WTC11 (cell line): ENCODE results near the gene ANTXRL. TPM values are rescaled to one million over a fixed set of nuclear protein-coding genes. Genes with fewer than 3 reads are reported as not detected.
"Not testable (repeated sequence)": the region's sequence is repeated elsewhere in the genome, so short reads cannot be mapped to it uniquely, and the experiment has no call there.

Source experiments
- ATAC-seq: fragments of 200-7000 bp; cut with Tn5 transposase; 2 replicates; pipeline ENCODE4 v1.10.0; 2021; ENCODE audit warnings: mild to moderate bottlenecking, moderate library complexity
- CTCF ChIA-PET: fragments of 300-600 bp; sonication (Branson Sonifier 250); formaldehyde crosslinking; loops from one replicate; lab custom pipeline; 2021; ENCODE audit warnings: antibody characterized with exemption; lab: Charles Lee
- POLR2A ChIA-PET: fragments of 350-600 bp; sonication (Branson Sonifier 250); formaldehyde crosslinking; loops from one replicate; lab custom pipeline; 2021; ENCODE audit warnings: antibody characterized with exemption; lab: Charles Lee
- DNase-seq: peaks from one replicate; pipeline ENCODE4 v3.0.0; 2021; ENCODE audit warnings: low spot score
- H3K27ac Mint-ChIP-seq: 2 replicates; pipeline ENCODE4 v1.8.0; 2021; ENCODE audit warnings: mixed read lengths
- H3K27me3 Mint-ChIP-seq: 2 replicates; pipeline ENCODE4 v1.8.0; 2021; ENCODE audit warnings: low read depth, mild to moderate bottlenecking, moderate library complexity, mixed read lengths
- H3K36me3 Mint-ChIP-seq: 2 replicates; pipeline ENCODE4 v1.8.0; 2021; ENCODE audit warnings: mixed read lengths
- H3K4me1 Mint-ChIP-seq: 2 replicates; pipeline ENCODE4 v1.8.0; 2022; ENCODE audit warnings: mixed read lengths
- H3K4me3 Mint-ChIP-seq: 2 replicates; pipeline ENCODE4 v1.8.0; 2021; ENCODE audit warnings: mild to moderate bottlenecking, moderate library complexity, mixed read lengths
- H3K9me3 Mint-ChIP-seq: 2 replicates; pipeline ENCODE4 v1.8.0; 2021; ENCODE audit warnings: mixed read lengths
- ESRRA ChIP-seq: sonication (generic); formaldehyde crosslinking; IDR thresholded peaks from 2 replicates; pipeline ENCODE4 v1.8.1; 2022; ENCODE audit warnings: mild to moderate bottlenecking, missing genetic modification reagents, borderline replicate concordance
- GABPB1 ChIP-seq: sonication (generic); formaldehyde crosslinking; IDR thresholded peaks from 2 replicates; pipeline ENCODE4 v1.8.1; 2023; ENCODE audit warnings: mild to moderate bottlenecking, missing genetic modification reagents
- JAZF1 ChIP-seq: fragments of 250-450 bp; sonication (Bioruptor Pico); IDR thresholded peaks from 2 replicates; pipeline ENCODE4 v1.9.0; 2021; ENCODE audit warnings: moderate library complexity, mild to moderate bottlenecking, inconsistent platforms
- KAT7 ChIP-seq: sonication (generic); formaldehyde crosslinking; IDR thresholded peaks from 2 replicates; pipeline ENCODE4 v1.8.1; 2023; ENCODE audit warnings: missing genetic modification reagents, mild to moderate bottlenecking, borderline replicate concordance
- NFATC4 ChIP-seq: fragments of 250-450 bp; sonication (Bioruptor Pico); IDR thresholded peaks from 2 replicates; pipeline ENCODE4 v1.9.0; 2021; ENCODE audit warnings: mild to moderate bottlenecking
- TP53 ChIP-seq: sonication (generic); formaldehyde crosslinking; IDR thresholded peaks from 2 replicates; pipeline ENCODE4 v1.8.1; 2023; ENCODE audit warnings: mild to moderate bottlenecking, missing genetic modification reagents
- ZNF232 ChIP-seq: sonication (generic); formaldehyde crosslinking; IDR thresholded peaks from 2 replicates; pipeline ENCODE4 v1.8.0; 2022; ENCODE audit warnings: mild to moderate bottlenecking, missing genetic modification reagents
- ZNF416 ChIP-seq: fragments of 250-450 bp; sonication (Bioruptor Pico); IDR thresholded peaks from 2 replicates; pipeline ENCODE4 v1.9.0; 2021; ENCODE audit warnings: mild to moderate bottlenecking, inconsistent platforms
- total RNA-seq: library from RNA; stranded (reverse); gene quantifications from 3 replicates; pipeline ENCODE4 v1.2.3, GENCODE V29; 2021
- TF ChIP-seq, protein P1 (sequence below): sonication (generic); formaldehyde crosslinking; IDR thresholded peaks from 2 replicates; pipeline ENCODE4 v1.8.1; 2023; ENCODE audit warnings: mild to moderate bottlenecking, missing genetic modification reagents, borderline replicate concordance
- TF ChIP-seq, protein P2 (sequence below): fragments of 250-450 bp; sonication (Bioruptor Pico); IDR thresholded peaks from 2 replicates; pipeline ENCODE4 v1.9.0; 2021; ENCODE audit warnings: mild to moderate bottlenecking
- TF ChIP-seq, protein P3 (sequence below): sonication (generic); formaldehyde crosslinking; IDR thresholded peaks from 2 replicates; pipeline ENCODE4 v1.8.0; 2023; ENCODE audit warnings: missing genetic modification reagents, mild to moderate bottlenecking, borderline replicate concordance
- TF ChIP-seq, protein P4 (sequence below): fragments of 250-450 bp; sonication (Bioruptor Pico); conservative IDR thresholded peaks from 2 replicates; pipeline ENCODE4 v1.9.0; 2021; ENCODE audit warnings: mild to moderate bottlenecking
- TF ChIP-seq, protein P5 (sequence below): fragments of 250-450 bp; sonication (Bioruptor Pico); IDR thresholded peaks from 2 replicates; pipeline ENCODE4 v1.9.0; 2021; ENCODE audit warnings: mild to moderate bottlenecking, borderline replicate concordance

The ANTXRL gene
- total RNA-seq, 1 experiment from 2014 or later, result not detected

DNA sequence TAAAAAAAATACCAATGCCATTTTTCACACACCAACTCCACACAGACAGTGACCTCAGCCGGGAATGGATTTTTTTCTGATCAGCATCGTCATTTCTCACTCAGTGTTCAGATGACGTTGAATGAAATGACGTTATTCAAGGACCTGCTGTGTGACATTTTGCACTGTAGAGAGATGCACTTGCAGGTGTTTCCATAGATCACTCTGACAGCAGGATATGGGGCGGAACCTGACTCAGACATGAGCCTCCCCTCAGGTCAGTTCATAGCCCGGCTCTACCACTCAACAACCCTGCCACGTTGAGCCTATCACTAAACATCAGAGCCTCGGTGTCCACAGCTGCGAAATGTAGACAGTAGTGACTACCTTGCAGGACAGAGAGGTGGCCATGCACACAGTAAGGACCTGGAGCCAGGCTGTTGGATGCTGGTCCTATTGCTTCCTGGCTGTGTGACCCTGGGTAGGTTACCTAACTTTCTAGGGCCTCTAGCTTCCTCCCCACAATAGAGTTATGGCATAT is 41.4 kb upstream of the ANTXRL start:
- Mint-ChIP-seq H3K27ac (no peak overlapping the region), H3K4me3 (no peak overlapping the region)
- TF ChIP-seq, protein P1, sequence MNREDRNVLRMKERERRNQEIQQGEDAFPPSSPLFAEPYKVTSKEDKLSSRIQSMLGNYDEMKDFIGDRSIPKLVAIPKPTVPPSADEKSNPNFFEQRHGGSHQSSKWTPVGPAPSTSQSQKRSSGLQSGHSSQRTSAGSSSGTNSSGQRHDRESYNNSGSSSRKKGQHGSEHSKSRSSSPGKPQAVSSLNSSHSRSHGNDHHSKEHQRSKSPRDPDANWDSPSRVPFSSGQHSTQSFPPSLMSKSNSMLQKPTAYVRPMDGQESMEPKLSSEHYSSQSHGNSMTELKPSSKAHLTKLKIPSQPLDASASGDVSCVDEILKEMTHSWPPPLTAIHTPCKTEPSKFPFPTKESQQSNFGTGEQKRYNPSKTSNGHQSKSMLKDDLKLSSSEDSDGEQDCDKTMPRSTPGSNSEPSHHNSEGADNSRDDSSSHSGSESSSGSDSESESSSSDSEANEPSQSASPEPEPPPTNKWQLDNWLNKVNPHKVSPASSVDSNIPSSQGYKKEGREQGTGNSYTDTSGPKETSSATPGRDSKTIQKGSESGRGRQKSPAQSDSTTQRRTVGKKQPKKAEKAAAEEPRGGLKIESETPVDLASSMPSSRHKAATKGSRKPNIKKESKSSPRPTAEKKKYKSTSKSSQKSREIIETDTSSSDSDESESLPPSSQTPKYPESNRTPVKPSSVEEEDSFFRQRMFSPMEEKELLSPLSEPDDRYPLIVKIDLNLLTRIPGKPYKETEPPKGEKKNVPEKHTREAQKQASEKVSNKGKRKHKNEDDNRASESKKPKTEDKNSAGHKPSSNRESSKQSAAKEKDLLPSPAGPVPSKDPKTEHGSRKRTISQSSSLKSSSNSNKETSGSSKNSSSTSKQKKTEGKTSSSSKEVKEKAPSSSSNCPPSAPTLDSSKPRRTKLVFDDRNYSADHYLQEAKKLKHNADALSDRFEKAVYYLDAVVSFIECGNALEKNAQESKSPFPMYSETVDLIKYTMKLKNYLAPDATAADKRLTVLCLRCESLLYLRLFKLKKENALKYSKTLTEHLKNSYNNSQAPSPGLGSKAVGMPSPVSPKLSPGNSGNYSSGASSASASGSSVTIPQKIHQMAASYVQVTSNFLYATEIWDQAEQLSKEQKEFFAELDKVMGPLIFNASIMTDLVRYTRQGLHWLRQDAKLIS, result no peak
- TF ChIP-seq KAT7 (CRISPR knock-in tag) (no peak), ZNF416 (CRISPR knock-in tag) (no peak), JAZF1 (CRISPR knock-in tag) (no peak), NFATC4 (CRISPR knock-in tag) (no peak), TP53 (CRISPR knock-in tag) (no peak), GABPB1 (CRISPR knock-in tag) (no peak), ZNF232 (CRISPR knock-in tag) (no peak), ESRRA (CRISPR knock-in tag) (no peak)
- TF ChIP-seq, protein P2, sequence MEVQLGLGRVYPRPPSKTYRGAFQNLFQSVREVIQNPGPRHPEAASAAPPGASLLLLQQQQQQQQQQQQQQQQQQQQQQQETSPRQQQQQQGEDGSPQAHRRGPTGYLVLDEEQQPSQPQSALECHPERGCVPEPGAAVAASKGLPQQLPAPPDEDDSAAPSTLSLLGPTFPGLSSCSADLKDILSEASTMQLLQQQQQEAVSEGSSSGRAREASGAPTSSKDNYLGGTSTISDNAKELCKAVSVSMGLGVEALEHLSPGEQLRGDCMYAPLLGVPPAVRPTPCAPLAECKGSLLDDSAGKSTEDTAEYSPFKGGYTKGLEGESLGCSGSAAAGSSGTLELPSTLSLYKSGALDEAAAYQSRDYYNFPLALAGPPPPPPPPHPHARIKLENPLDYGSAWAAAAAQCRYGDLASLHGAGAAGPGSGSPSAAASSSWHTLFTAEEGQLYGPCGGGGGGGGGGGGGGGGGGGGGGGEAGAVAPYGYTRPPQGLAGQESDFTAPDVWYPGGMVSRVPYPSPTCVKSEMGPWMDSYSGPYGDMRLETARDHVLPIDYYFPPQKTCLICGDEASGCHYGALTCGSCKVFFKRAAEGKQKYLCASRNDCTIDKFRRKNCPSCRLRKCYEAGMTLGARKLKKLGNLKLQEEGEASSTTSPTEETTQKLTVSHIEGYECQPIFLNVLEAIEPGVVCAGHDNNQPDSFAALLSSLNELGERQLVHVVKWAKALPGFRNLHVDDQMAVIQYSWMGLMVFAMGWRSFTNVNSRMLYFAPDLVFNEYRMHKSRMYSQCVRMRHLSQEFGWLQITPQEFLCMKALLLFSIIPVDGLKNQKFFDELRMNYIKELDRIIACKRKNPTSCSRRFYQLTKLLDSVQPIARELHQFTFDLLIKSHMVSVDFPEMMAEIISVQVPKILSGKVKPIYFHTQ (CRISPR knock-in tag), result no peak
- TF ChIP-seq, protein P3, sequence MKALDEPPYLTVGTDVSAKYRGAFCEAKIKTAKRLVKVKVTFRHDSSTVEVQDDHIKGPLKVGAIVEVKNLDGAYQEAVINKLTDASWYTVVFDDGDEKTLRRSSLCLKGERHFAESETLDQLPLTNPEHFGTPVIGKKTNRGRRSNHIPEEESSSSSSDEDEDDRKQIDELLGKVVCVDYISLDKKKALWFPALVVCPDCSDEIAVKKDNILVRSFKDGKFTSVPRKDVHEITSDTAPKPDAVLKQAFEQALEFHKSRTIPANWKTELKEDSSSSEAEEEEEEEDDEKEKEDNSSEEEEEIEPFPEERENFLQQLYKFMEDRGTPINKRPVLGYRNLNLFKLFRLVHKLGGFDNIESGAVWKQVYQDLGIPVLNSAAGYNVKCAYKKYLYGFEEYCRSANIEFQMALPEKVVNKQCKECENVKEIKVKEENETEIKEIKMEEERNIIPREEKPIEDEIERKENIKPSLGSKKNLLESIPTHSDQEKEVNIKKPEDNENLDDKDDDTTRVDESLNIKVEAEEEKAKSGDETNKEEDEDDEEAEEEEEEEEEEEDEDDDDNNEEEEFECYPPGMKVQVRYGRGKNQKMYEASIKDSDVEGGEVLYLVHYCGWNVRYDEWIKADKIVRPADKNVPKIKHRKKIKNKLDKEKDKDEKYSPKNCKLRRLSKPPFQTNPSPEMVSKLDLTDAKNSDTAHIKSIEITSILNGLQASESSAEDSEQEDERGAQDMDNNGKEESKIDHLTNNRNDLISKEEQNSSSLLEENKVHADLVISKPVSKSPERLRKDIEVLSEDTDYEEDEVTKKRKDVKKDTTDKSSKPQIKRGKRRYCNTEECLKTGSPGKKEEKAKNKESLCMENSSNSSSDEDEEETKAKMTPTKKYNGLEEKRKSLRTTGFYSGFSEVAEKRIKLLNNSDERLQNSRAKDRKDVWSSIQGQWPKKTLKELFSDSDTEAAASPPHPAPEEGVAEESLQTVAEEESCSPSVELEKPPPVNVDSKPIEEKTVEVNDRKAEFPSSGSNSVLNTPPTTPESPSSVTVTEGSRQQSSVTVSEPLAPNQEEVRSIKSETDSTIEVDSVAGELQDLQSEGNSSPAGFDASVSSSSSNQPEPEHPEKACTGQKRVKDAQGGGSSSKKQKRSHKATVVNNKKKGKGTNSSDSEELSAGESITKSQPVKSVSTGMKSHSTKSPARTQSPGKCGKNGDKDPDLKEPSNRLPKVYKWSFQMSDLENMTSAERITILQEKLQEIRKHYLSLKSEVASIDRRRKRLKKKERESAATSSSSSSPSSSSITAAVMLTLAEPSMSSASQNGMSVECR (CRISPR knock-in tag), result no peak
- TF ChIP-seq, protein P4, sequence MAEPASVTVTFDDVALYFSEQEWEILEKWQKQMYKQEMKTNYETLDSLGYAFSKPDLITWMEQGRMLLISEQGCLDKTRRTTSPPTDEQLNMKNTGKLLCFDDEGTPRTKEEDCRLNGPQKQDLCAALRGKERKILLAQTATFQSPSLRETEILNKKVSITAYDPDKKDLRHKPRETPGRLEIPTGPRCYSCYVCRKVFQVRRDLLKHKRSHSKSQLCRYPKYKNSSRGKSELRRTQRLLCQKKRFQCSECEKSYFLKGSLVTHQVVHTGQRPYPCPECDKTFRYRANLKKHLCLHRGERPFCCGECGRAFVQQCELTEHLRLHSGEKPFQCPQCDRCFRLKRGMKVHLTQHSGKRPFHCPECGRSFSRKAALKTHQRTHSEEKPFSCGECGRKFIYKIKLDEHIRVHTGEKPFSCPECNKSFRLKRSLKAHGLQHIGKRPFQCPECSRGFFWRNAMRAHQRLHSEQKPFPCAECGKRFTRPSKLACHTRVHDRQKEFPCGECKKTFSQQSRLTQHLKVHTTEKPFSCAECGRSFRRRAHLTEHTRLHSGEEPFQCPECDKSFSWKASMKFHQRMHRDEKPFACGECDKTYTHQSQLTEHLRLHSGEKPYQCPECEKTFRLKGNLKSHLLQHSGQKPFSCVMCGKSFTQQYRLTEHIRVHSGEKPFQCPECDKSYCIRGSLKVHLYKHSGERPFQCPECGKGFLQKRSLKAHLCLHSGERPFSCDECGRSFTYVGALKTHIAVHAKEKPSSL (CRISPR knock-in tag), result no peak
- TF ChIP-seq, protein P5, sequence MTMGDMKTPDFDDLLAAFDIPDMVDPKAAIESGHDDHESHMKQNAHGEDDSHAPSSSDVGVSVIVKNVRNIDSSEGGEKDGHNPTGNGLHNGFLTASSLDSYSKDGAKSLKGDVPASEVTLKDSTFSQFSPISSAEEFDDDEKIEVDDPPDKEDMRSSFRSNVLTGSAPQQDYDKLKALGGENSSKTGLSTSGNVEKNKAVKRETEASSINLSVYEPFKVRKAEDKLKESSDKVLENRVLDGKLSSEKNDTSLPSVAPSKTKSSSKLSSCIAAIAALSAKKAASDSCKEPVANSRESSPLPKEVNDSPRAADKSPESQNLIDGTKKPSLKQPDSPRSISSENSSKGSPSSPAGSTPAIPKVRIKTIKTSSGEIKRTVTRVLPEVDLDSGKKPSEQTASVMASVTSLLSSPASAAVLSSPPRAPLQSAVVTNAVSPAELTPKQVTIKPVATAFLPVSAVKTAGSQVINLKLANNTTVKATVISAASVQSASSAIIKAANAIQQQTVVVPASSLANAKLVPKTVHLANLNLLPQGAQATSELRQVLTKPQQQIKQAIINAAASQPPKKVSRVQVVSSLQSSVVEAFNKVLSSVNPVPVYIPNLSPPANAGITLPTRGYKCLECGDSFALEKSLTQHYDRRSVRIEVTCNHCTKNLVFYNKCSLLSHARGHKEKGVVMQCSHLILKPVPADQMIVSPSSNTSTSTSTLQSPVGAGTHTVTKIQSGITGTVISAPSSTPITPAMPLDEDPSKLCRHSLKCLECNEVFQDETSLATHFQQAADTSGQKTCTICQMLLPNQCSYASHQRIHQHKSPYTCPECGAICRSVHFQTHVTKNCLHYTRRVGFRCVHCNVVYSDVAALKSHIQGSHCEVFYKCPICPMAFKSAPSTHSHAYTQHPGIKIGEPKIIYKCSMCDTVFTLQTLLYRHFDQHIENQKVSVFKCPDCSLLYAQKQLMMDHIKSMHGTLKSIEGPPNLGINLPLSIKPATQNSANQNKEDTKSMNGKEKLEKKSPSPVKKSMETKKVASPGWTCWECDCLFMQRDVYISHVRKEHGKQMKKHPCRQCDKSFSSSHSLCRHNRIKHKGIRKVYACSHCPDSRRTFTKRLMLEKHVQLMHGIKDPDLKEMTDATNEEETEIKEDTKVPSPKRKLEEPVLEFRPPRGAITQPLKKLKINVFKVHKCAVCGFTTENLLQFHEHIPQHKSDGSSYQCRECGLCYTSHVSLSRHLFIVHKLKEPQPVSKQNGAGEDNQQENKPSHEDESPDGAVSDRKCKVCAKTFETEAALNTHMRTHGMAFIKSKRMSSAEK (CRISPR knock-in tag), result no peak
- TF ChIP-seq, all 79 proteins: peak for 0
- peaks cover 5% of the 10 kb centered on the region for H3K9me3 Mint-ChIP-seq
- no peak for ATAC-seq
- H3K4me1 Mint-ChIP-seq, result no peaks in the 10 kb centered on the region
- no peaks in the 10 kb centered on the region; the same call in 1 of the 2 replicates for H3K27me3 Mint-ChIP-seq
- no peak for DNase-seq
- ChIA-PET POLR2A (no interaction called here), CTCF (no interaction called here)
- H3K36me3 Mint-ChIP-seq, result no peaks in the 10 kb centered on the region

DNA sequence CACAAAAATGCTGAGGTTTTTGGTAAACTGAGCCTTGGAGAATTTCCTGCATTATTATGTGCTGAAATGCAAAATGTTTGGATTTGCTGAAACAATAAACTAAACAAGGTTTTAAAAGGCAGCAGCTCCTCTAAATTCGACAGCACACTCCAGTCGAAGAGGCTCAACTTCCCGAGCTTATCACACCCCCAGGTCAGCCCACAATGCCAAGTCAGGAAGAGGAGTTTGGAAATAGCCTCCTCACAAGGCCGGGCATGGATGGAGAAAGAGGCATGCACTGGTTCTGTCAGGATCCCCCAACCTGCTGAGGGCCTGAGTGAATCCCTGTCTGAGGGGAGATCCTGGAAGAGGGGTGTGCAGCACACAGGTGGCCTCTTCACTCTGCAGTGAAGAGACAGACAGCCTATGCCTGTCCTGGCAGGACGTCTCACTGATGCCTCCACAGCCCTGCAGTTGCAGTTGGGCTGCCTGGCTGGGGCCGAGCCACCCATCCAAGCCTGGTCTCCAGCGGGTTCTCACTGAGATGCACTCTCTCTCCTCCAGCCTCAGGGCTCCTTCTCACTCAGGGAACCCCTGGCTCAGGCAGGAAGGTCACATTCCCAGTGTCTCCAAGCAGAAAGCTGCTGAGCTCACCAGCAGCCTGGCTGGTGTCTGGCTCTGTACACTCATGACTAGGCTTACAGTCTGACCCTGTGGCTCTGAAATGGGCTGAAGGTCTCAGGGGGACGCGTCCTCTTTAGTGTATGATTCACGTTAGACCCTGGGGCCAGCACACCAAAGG is 40.2 kb upstream of the ANTXRL start:
- ATAC-seq, H3K4me3 Mint-ChIP-seq, H3K36me3 Mint-ChIP-seq, H3K4me1 Mint-ChIP-seq, POLR2A ChIA-PET, DNase-seq, H3K27me3 Mint-ChIP-seq, H3K27ac Mint-ChIP-seq, H3K9me3 Mint-ChIP-seq, CTCF ChIA-PET: not testable (repeated sequence)
